GM23248 (cell line): ENCODE measurements around the gene KCTD7. TPM values are rescaled to one million over a fixed set of nuclear protein-coding genes. Genes with fewer than 3 reads are reported as not detected.
A peak's percentile ranks its signal among the peaks of the same experiment; 100 is the strongest.
"Not testable (repeated sequence)": the region's sequence is repeated elsewhere in the genome, so short reads cannot be mapped to it uniquely, and the experiment has no call there.

ENCODE experiments used
- DNase-seq: peaks from one replicate; pipeline ENCODE4 v3.0.0-alpha.2; 2015
- H2AFZ ChIP-seq: fragments of 200-600 bp; sonication (generic); 2 replicates; pipeline ENCODE4 v1.6.1; 2016; ENCODE audit warnings: antibody characterized with exemption
- H3F3A ChIP-seq: fragments of 200-600 bp; sonication (generic); 2 replicates; pipeline ENCODE4 v1.6.1; 2016; ENCODE audit warnings: mild to moderate bottlenecking, antibody characterized with exemption, mixed run types; ENCODE audit not compliant: insufficient read depth
- H3K27ac ChIP-seq: fragments of 200-600 bp; sonication (generic); 2 replicates; pipeline ENCODE4 v1.5.1; 2016; ENCODE audit warnings: mild to moderate bottlenecking
- H3K27me3 ChIP-seq: fragments of 200-600 bp; sonication (generic); replicated peaks from 2 replicates; pipeline ENCODE4 v1.6.1; 2016; ENCODE audit warnings: mild to moderate bottlenecking; ENCODE audit not compliant: insufficient read depth
- H3K36me3 ChIP-seq: fragments of 200-600 bp; sonication (generic); 2 replicates; pipeline ENCODE4 v1.6.1; 2016; ENCODE audit warnings: low read depth, mild to moderate bottlenecking
- H3K4me1 ChIP-seq: fragments of 200-600 bp; sonication (generic); 2 replicates; pipeline ENCODE4 v1.6.1; 2016; ENCODE audit warnings: mild to moderate bottlenecking; ENCODE audit not compliant: insufficient read depth
- H3K4me2 ChIP-seq: fragments of 200-600 bp; sonication (generic); one replicate; pipeline ENCODE4 v1.6.1; 2016; ENCODE audit warnings: mild to moderate bottlenecking; ENCODE audit not compliant: unreplicated experiment
- H3K4me3 ChIP-seq: fragments of 200-600 bp; sonication (generic); 2 replicates; pipeline ENCODE4 v1.5.1; 2016; ENCODE audit warnings: mild to moderate bottlenecking
- H3K79me2 ChIP-seq: fragments of 200-600 bp; sonication (generic); 2 replicates; pipeline ENCODE4 v1.6.1; 2016; ENCODE audit warnings: mild to moderate bottlenecking; ENCODE audit not compliant: insufficient read depth
- H3K9ac ChIP-seq: fragments of 200-600 bp; sonication (generic); 2 replicates; pipeline ENCODE4 v1.6.1; 2016; ENCODE audit warnings: mild to moderate bottlenecking
- H3K9me2 ChIP-seq: fragments of 200-600 bp; sonication (generic); 2 replicates; pipeline ENCODE4 v1.6.1; 2016; ENCODE audit warnings: mixed run types, mild to moderate bottlenecking, moderate library complexity; ENCODE audit not compliant: insufficient read depth
- H3K9me3 ChIP-seq: fragments of 200-600 bp; sonication (generic); one replicate; pipeline ENCODE4 v1.6.1; 2017; ENCODE audit warnings: low read depth
- H4K20me1 ChIP-seq: fragments of 200-600 bp; sonication (generic); 2 replicates; pipeline ENCODE4 v1.6.0; 2016; ENCODE audit not compliant: insufficient read depth
- EZH2 ChIP-seq: fragments of 200-600 bp; sonication (generic); IDR thresholded peaks from 2 replicates; pipeline ENCODE4 v1.6.1; 2018; ENCODE audit warnings: antibody characterized with exemption, mild to moderate bottlenecking; ENCODE audit not compliant: insufficient read depth, poor library complexity, severe bottlenecking
- EZH2phosphoT487 ChIP-seq: fragments of 200-600 bp; sonication (generic); IDR thresholded peaks from 2 replicates; pipeline ENCODE4 v1.6.1; 2018; ENCODE audit warnings: antibody characterized with exemption, moderate library complexity, mild to moderate bottlenecking, low read depth; ENCODE audit not compliant: insufficient read depth
- WGBS, 2 experiments: methylation state at CpG; one replicate each; pipeline ENCODE4 v1.1.6; 2015 to 2017; ENCODE audit warnings: low lambda C conversion rate in 2 of 2, low coverage in 1 of 2; ENCODE audit errors: missing lambda C conversion rate in 2 of 2; 5-methylcytosine and 5-hydroxymethylcytosine counted together
- in situ Hi-C: fragments of 300-500 bp; cut with MboI; formaldehyde crosslinking; loops from 2 replicates; pipeline ENCODE4 v1.15.0; 2020
- polyA plus RNA-seq: library from polyadenylated mRNA; unstranded; fragments of >200 nt; fragmentation: Nextera tagmentation; extraction: Ambion mirVana; gene quantifications from 2 replicates; pipeline ENCODE4 v1.2.1, GENCODE V29; 2016
- total RNA-seq: library from RNA; depleted of rRNA; stranded (reverse); fragments of >200 nt; shearing (Covaris generic); gene quantifications from 2 replicates; pipeline ENCODE4 v1.2.3, GENCODE V29; 2014

Gene KCTD7
- total and polyA plus RNA-seq, 2 experiments from 2014 or later, result 5.0 to 11.6 TPM

DNA sequence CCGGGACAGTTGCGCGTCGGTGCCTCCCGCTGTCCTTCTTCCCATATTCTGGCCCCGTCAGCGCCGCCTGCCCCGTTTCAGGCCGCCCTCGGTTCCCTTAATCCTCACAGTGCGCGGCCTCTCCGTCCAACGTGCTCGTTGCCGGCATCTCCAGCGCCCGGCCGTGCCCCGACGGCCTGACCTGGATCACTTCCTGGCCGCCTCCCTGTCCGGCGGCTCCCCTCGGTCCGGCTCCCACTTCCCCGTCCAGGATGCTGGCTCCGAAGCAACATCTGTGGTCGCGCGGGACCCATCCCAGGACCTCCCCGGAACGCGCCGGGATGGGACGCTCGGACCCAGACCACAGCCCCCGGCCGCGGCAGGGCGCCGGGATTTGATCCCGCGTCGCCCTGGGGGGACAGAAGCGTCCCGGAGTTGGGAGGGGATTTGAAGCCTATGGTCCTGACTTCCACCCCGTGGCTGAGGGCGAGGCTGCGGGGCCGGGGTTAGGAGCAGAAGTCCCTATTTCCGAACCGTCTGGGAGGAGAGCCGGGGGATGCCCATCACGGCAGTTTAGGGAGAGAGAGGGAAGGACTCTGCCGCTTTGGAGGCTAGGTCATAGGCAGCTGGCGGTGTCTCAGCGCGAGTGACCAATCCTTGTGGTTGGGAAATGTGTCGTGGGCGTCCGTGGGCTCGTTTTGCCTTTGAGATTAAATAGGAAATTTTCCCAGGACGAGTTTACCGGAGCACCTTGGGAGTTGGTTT lies 53.8 kb downstream of the KCTD7 start:
- Histone ChIP-seq H3K9me3 (no peaks in the 10 kb centered on the region), H3K27ac (peak overlapping the region; percentile 97), H3K79me2 (peaks cover 85% of the 10 kb centered on the region), H3K36me3 (no peaks in the 10 kb centered on the region), H3F3A (peaks cover 18% of the 10 kb centered on the region; the same call in 1 of the 2 replicates), H3K9me2 (no peaks in the 10 kb centered on the region), H3K4me3 (peak overlapping the region; percentile 82), H3K9ac (peak overlapping the region; percentile 94), H2AFZ (peak overlapping the region; percentile 22), H3K27me3 (no peaks in the 10 kb centered on the region), H4K20me1 (no peaks in the 10 kb centered on the region; the same call in 1 of the 2 replicates), H3K4me2 (peak overlapping the region; percentile 87), H3K4me1 (peaks cover 20% of the 10 kb centered on the region)
- in situ Hi-C loops, result no loop called here
- DNase-seq, result peak; percentile 86
- 1 to 2% methylated on average over 50 to 58 of the region's 66 CpGs for WGBS, 2 experiments
- no peak for TF ChIP-seq EZH2phosphoT487
- TF ChIP-seq EZH2, result no peak

DNA sequence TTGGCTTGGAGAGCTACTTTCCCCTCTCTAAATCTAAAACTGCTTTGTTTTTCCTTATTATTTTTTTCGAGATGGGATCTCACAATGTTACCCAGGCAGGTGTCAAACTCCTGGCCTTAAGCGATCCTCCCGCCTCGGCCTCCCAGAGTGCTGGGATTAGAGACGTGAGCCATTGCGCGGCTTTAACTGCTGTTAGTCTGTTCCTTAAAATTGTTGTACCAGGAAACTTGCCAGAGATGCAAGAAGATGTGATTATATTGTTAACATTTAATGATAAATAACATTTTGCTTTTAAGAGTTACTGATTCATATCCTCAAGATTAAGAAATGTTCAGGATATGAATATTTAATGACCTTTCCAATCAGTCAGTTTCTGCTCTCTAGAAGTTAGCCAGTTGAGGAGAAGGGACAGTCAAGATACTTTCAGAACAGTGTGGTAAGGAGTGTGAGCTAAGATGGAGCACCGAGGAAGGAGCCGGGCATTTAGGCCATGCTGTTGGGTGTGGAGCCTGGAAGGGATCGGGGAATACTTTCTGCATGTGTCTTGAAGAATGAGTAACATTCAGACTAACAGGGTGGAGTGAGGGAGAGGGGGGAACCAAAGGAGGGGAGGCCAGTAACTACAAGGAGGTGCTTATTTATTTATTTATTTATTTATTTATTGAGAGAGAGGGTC lies 54.6 kb downstream of the KCTD7 start:
- peaks cover 22% of the 10 kb centered on the region; the same call in 1 of the 2 replicates for H3F3A ChIP-seq
- H3K4me1 ChIP-seq, result peaks cover 20% of the 10 kb centered on the region
- H3K9me2 ChIP-seq, in situ Hi-C loops, H2AFZ ChIP-seq, H4K20me1 ChIP-seq, H3K27me3 ChIP-seq, H3K36me3 ChIP-seq, H3K9me3 ChIP-seq: not testable (repeated sequence)
- H3K27ac ChIP-seq, result peak overlapping the region; percentile 97
- peak; percentile 79 for DNase-seq
- 3 to 5% methylated on average over 10 of the region's 10 CpGs for WGBS, 2 experiments
- peak overlapping the region; percentile 82 for H3K4me3 ChIP-seq
- H3K9ac ChIP-seq, result peak overlapping the region; percentile 94
- H3K79me2 ChIP-seq, result peaks cover 85% of the 10 kb centered on the region
- H3K4me2 ChIP-seq, result peak overlapping the region; percentile 87

- H3K79me2 ChIP-seq, result peaks cover 85% of the 10 kb centered on the region
- H2AFZ ChIP-seq, result no peak overlapping the region
- H3K9me3 ChIP-seq, result no peaks in the 10 kb centered on the region
- H3K27me3 ChIP-seq, result no peaks in the 10 kb centered on the region
- H3F3A ChIP-seq, result peaks cover 26% of the 10 kb centered on the region; the same call in 1 of the 2 replicates
- 0 out of 2 replicates have a peak, but pooled peaks cover 6% of the 10 kb centered on the region for H3K36me3 ChIP-seq
- in situ Hi-C loops, result no loop called here
- peak overlapping the region; percentile 87 for H3K4me2 ChIP-seq
- peak; percentile 59 for DNase-seq
- peaks cover 9% of the 10 kb centered on the region for H4K20me1 ChIP-seq
- no peak for TF ChIP-seq EZH2
- no peak for TF ChIP-seq EZH2phosphoT487
- H3K9ac ChIP-seq, result peak overlapping the region; percentile 94
- peak overlapping the region; percentile 97 for H3K27ac ChIP-seq
- H3K9me2 ChIP-seq, result no peaks in the 10 kb centered on the region
- peaks cover 20% of the 10 kb centered on the region for H3K4me1 ChIP-seq
- H3K4me3 ChIP-seq, result peak overlapping the region; percentile 82
- WGBS, 2 experiments, result 12 to 15% methylated on average over 9 of the region's 9 CpGs
Observed at GRCh38 chr7:66683770-66684123, 55.1 kb downstream of the KCTD7 start.

DNA sequence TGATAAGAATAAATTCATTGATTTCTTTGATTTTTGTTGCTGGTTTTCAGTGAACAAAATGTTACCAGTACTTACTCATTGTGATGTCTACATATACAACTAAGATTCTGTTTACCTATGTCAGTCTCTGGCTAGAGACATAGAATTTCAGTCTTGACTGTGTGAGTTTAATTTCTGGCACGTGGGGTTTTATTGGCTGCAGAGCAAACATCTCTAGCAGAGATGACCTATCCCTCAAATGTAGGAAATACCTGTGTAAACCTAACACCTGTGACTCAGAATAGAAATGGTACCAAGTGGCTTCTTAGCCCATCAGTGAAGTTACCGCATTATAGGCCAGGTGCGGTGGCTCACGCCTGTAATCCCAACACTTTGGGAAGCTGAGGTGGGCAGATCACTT lies 57.0 kb downstream of the KCTD7 start:
- H3K4me2 ChIP-seq, H3K9me2 ChIP-seq, H3K4me3 ChIP-seq, H3K9ac ChIP-seq, H4K20me1 ChIP-seq, H2AFZ ChIP-seq, H3K9me3 ChIP-seq, DNase-seq, H3K27me3 ChIP-seq, H3K27ac ChIP-seq, in situ Hi-C loops, H3K36me3 ChIP-seq: not testable (repeated sequence)
- H3K4me1 ChIP-seq, result peaks cover 20% of the 10 kb centered on the region
- peaks cover 85% of the 10 kb centered on the region for H3K79me2 ChIP-seq
- WGBS, 2 experiments, result 86 to 91% methylated on average over 4 of the region's 4 CpGs
- peaks cover 26% of the 10 kb centered on the region; the same call in 1 of the 2 replicates for H3F3A ChIP-seq
